Measurements from ENCODE around the gene FN3K.

- no peak for TF ChIP-seq POLR2AphosphoS2 (conservative IDR thresholded peaks at IDR 0.05; ENCODE audit: low read length)
- TF ChIP-seq MAX (IDR thresholded peaks at IDR 0.05) = no peak
These were observed 15.2 kb upstream of the FN3K start for GRCh38 chr17:82720204-82720603.
